Fibroblast of lung (primary cell): Measurements from ENCODE around the gene SEMA3E. TPM values are rescaled to one million over a fixed set of nuclear protein-coding genes. Genes with fewer than 3 reads are reported as not detected.

Experiments
- DNase-seq, 2 donors: peaks; one replicate each; pipeline versions ENCODE4 v3.0.0 to v3.0.0-alpha.2; 2010; ENCODE audit warnings: low read depth in 2 of 2
- H2AFZ ChIP-seq: 2 replicates; pipeline ENCODE4 v1.5.1; 2012; ENCODE audit warnings: low read length, control low read depth, inconsistent platforms
- H3K27ac ChIP-seq: 2 replicates; pipeline ENCODE4 v1.5.1; 2011; ENCODE audit warnings: low read length, control low read depth; ENCODE audit not compliant: insufficient read depth
- H3K27me3 ChIP-seq: 2 replicates; pipeline ENCODE4 v1.5.1; 2011; ENCODE audit warnings: mild to moderate bottlenecking, low read length; ENCODE audit not compliant: control insufficient read depth, insufficient read depth
- H3K36me3 ChIP-seq: 2 replicates; pipeline ENCODE4 v1.5.1; 2011; ENCODE audit warnings: low read length; ENCODE audit not compliant: control insufficient read depth, insufficient read depth
- H3K4me1 ChIP-seq: 2 replicates; pipeline ENCODE4 v1.5.1; 2011; ENCODE audit warnings: low read length; ENCODE audit not compliant: control insufficient read depth, insufficient read depth; ENCODE audit errors: extremely low read depth
- H3K4me2 ChIP-seq: 2 replicates; pipeline ENCODE4 v1.5.1; 2011; ENCODE audit warnings: low read length, control low read depth; ENCODE audit not compliant: insufficient read depth; ENCODE audit errors: extremely low read depth
- H3K4me3 ChIP-seq, 4 experiments: fragments of 200-600 bp in 1 of 4; sonication (generic) in 1 of 4; replicated peaks in 1 of 4; 2 replicates each; pipeline ENCODE4 v1.5.1; 2011 to 2016; ENCODE audit warnings: low read length in 4 of 4, low read depth in 3 of 4, mild to moderate bottlenecking in 3 of 4, control low read depth in 2 of 4, inconsistent platforms in 1 of 4, mixed read lengths in 1 of 4; ENCODE audit not compliant: insufficient read depth in 1 of 4; ENCODE audit errors: control extremely low read depth in 1 of 4
- H3K79me2 ChIP-seq: 2 replicates; pipeline ENCODE4 v1.5.1; 2012; ENCODE audit warnings: mild to moderate bottlenecking, low read length, inconsistent platforms; ENCODE audit not compliant: control insufficient read depth, insufficient read depth
- H3K9ac ChIP-seq: 2 replicates; pipeline ENCODE4 v1.5.1; 2011; ENCODE audit warnings: mild to moderate bottlenecking, low read length, control low read depth; ENCODE audit not compliant: insufficient read depth
- H3K9me3 ChIP-seq: 2 replicates; pipeline ENCODE4 v1.5.1; 2012; ENCODE audit warnings: low read depth, low read length; ENCODE audit not compliant: control insufficient read depth, insufficient read depth
- H4K20me1 ChIP-seq: 2 replicates; pipeline ENCODE4 v1.5.1; 2011; ENCODE audit warnings: low read length; ENCODE audit not compliant: control insufficient read depth, insufficient read depth; ENCODE audit errors: extremely low read depth
- EZH2 ChIP-seq: IDR thresholded peaks from 2 replicates; pipeline ENCODE4 v1.5.1; 2012; ENCODE audit warnings: low read length, control low read depth, mild to moderate bottlenecking; ENCODE audit errors: missing control alignments
- polyA plus RNA-seq, 2 donors: library from polyadenylated mRNA; depleted of rRNA in 1 of 2; stranded (reverse) in 1 of 2; unstranded in 1 of 2; fragments of >200 nt; gene quantifications; 2 replicates each; pipeline ENCODE4 v1.2.1, GENCODE V29; 2011 to 2012; ENCODE audit warnings: missing spikeins in 1 of 2
- total RNA-seq: library from RNA; depleted of rRNA; stranded (reverse); fragments of >200 nt; gene quantifications from 2 replicates; pipeline ENCODE4 v1.2.1, GENCODE V29; 2014
- TF ChIP-seq, protein P1 (sequence below), 2 donors: IDR thresholded peaks in 1 of 2; conservative IDR thresholded peaks in 1 of 2; 1 replicate in 1 of 2; 2 replicates in 1 of 2; pipeline ENCODE4 v1.5.1; 2011 to 2012; ENCODE audit warnings: low read length in 2 of 2, control low read depth in 1 of 2, inconsistent platforms in 1 of 2, low read depth in 1 of 2, mild to moderate bottlenecking in 1 of 2

Gene SEMA3E
- total and polyA plus RNA-seq, 2 donors (not counting 1 experiment from before 2014, with no cell fraction given): 1.1 to 2.0 TPM

DNA sequence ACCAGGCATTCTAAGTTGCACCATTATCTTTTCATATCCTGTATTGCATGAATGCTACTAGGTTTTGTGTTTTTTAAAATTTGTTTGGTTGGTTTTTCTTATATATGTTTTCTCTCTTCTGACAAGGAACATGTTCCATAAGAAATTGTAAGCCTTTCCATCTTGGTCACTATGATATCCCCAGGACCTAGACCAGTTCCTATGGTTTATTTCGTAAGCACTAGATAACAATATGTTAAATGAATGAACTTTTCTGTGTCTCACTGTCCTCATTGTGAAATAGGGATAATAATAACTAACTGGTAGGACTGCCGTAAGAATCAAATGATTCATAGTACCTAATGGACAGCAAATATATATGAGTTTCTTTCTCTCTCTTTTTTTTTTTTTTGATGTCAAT is 146.3 kb downstream of the SEMA3E start:
- H3K27me3 ChIP-seq: no peaks in the 10 kb centered on the region
- no peaks in the 10 kb centered on the region for H3K79me2 ChIP-seq
- TF ChIP-seq, protein P1, sequence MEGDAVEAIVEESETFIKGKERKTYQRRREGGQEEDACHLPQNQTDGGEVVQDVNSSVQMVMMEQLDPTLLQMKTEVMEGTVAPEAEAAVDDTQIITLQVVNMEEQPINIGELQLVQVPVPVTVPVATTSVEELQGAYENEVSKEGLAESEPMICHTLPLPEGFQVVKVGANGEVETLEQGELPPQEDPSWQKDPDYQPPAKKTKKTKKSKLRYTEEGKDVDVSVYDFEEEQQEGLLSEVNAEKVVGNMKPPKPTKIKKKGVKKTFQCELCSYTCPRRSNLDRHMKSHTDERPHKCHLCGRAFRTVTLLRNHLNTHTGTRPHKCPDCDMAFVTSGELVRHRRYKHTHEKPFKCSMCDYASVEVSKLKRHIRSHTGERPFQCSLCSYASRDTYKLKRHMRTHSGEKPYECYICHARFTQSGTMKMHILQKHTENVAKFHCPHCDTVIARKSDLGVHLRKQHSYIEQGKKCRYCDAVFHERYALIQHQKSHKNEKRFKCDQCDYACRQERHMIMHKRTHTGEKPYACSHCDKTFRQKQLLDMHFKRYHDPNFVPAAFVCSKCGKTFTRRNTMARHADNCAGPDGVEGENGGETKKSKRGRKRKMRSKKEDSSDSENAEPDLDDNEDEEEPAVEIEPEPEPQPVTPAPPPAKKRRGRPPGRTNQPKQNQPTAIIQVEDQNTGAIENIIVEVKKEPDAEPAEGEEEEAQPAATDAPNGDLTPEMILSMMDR (conservative IDR thresholded peaks at IDR 0.05 in 1 of 2, IDR thresholded peaks at IDR 0.05 in 1 of 2; ENCODE audit: low read depth in 1 of 2, low read length in 2 of 2): no peak
- no peak for TF ChIP-seq EZH2
- H3K36me3 ChIP-seq: no peaks in the 10 kb centered on the region
- H3K27ac ChIP-seq: no peak overlapping the region
- H3K9ac ChIP-seq: no peak overlapping the region
- H3K9me3 ChIP-seq: no peaks in the 10 kb centered on the region
- H3K4me1 ChIP-seq: no peaks in the 10 kb centered on the region
- no peak for DNase-seq
- no peaks in the 10 kb centered on the region for H4K20me1 ChIP-seq
- H2AFZ ChIP-seq: no peak overlapping the region
- no peak overlapping the region for H3K4me2 ChIP-seq
- H3K4me3 ChIP-seq: no peak overlapping the region

DNA sequence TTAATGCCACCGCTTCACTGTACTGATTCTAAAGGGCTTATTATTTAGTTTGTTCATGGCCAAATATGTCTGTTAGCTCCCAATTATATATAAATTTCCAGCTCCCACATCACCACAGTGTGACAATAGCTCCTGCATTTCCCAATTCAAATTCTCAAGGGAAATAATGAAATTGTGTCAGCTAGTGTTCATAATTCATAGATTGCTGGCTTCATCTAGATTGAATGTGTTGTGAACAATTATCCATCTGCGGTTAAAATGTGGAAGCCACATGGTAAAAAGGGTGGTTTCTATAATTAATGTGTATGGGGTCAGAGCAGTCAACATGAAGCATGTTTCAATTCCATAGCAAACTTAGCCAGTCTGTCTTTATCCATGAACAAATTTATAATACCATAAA is 154.3 kb downstream of the SEMA3E start:
- Histone ChIP-seq H3K4me3 (no peak overlapping the region), H3K27me3 (no peaks in the 10 kb centered on the region), H3K27ac (no peak overlapping the region), H3K4me1 (no peaks in the 10 kb centered on the region), H4K20me1 (no peaks in the 10 kb centered on the region), H2AFZ (no peak overlapping the region), H3K9ac (no peak overlapping the region), H3K36me3 (no peaks in the 10 kb centered on the region), H3K9me3 (no peaks in the 10 kb centered on the region), H3K79me2 (no peaks in the 10 kb centered on the region), H3K4me2 (no peak overlapping the region)
- peak in 1 of 2 donors; percentile 16 for DNase-seq
- no peak for TF ChIP-seq EZH2

DNA sequence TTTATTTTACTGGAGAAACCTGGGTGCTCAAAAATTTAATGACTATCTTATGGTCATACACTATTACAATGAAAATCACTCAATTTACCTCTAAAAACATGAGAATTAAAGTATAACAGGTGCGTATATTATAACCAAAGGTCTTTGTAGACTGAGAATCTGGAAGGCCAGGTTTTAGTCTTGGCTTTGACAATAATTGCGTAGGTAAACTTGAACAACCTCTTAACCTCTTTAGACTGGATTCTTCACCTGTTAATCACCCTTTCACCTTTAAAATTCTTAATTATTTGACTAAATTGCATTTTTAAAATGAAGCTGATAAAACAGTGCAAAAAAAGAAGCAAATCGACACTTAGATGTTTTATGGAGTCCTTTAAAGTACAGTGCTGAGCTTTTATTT is 156.1 kb downstream of the SEMA3E start:
- H3K79me2 ChIP-seq: no peaks in the 10 kb centered on the region
- H3K36me3 ChIP-seq: no peaks in the 10 kb centered on the region
- no peak overlapping the region for H3K9ac ChIP-seq
- no peak overlapping the region for H3K4me2 ChIP-seq
- no peak overlapping the region for H3K4me3 ChIP-seq
- no peak for DNase-seq
- no peaks in the 10 kb centered on the region for H3K9me3 ChIP-seq
- H3K27me3 ChIP-seq: no peaks in the 10 kb centered on the region
- H3K4me1 ChIP-seq: no peaks in the 10 kb centered on the region
- H2AFZ ChIP-seq: no peak overlapping the region
- TF ChIP-seq, protein P1 (conservative IDR thresholded peaks at IDR 0.05 in 1 of 2, IDR thresholded peaks at IDR 0.05 in 1 of 2; ENCODE audit: low read depth in 1 of 2, low read length in 2 of 2): no peak
- no peak for TF ChIP-seq EZH2
- no peak overlapping the region for H3K27ac ChIP-seq
- H4K20me1 ChIP-seq: no peaks in the 10 kb centered on the region
